Measurements from ENCODE around the gene KCNQ2. TPM values are rescaled to one million over a fixed set of nuclear protein-coding genes. Genes with fewer than 3 reads are reported as not detected.

Gene KCNQ2
- total RNA-seq, 2 donors from 2014 or later, result not detected

GRCh38 chr20:63503524-63503923 lies 31.1 kb upstream of the KCNQ2 start:
- Histone ChIP-seq H3K27me3 (peaks cover 0 to 4% of the 10 kb centered on the region in 2 donors), H3K27ac (no peak overlapping the region), H3K4me1 (peaks cover 0 to 33% of the 10 kb centered on the region in 2 donors), H3K9me3 (peaks cover 0 to 13% of the 10 kb centered on the region in 2 donors), H3K4me3 (no peak overlapping the region), H3K36me3 (no peaks in the 10 kb centered on the region)
- no peak for DNase-seq (ENCODE audit: low spot score)
- TF ChIP-seq CTCF (IDR thresholded peaks at IDR 0.05), result no peak

- DNase-seq (ENCODE audit: low spot score), result no peak
- Histone ChIP-seq H3K9me3 (peaks cover 0 to 13% of the 10 kb centered on the region in 2 donors), H3K36me3 (no peaks in the 10 kb centered on the region), H3K4me1 (peaks cover 0 to 41% of the 10 kb centered on the region in 2 donors), H3K27ac (peak overlapping the region; percentile 92 to 97), H3K4me3 (no peak overlapping the region), H3K27me3 (peaks cover 0 to 12% of the 10 kb centered on the region in 2 donors)
- TF ChIP-seq CTCF (IDR thresholded peaks at IDR 0.05), result no peak
These were observed 30.3 kb upstream of the KCNQ2 start for GRCh38 chr20:63502671-63503172.

GRCh38 chr20:63501818-63502670 lies 29.6 kb upstream of the KCNQ2 start:
- Histone ChIP-seq H3K27ac (peak overlapping the region; percentile 92 to 97), H3K9me3 (peaks cover 0 to 13% of the 10 kb centered on the region in 2 donors), H3K4me3 (peak overlapping the region in 1 of 2 donors; percentile 7)

DNA sequence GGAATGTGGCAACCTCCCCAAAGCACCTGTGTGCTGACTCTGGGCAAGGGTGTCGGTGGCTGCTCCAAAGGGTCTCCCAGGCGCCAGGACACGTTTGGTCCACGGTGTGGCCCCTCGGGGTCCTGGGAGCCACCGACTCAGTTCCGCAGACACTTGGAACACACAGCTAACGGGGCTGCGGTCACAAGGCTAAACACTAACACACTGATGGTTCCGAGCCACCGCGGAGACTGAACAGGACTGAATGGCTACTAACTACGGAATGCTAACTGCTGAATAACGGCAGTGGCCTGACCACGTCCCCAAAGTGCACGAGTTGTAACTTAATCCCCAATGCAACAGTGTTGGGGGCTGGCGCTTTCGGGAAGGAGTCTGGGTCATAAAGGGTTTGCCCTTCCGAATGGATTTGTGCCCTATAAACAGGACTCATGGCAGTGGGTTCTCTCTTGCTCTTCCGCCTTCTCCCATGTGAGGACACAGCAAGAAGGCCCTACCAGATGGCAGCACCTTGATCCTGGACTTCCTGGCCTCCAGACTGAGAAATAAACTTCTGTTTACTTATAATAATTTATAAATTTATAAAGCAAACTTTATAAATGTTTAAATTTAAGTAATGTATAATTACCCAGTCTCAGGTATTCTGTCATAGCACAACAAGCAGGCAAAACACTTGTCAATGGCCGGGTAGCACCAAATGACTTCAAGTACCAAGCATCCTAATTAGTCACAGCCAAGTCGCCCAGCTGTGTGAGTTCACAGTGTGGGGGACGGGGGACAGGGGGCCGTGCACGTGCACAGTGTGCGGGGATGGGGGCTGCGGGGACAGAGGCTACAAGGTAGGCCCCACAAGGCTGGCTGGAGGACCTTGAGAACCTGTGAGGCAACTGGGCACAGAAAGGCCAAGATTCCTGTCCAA lies 28.7 kb upstream of the KCNQ2 start:
- Histone ChIP-seq H3K27me3 (peaks cover 0 to 13% of the 10 kb centered on the region in 2 donors), H3K9me3 (peaks cover 0 to 13% of the 10 kb centered on the region in 2 donors), H3K4me3 (peak overlapping the region in 1 of 2 donors; percentile 7), H3K36me3 (no peaks in the 10 kb centered on the region), H3K27ac (peak overlapping the region; percentile 92 to 97), H3K4me1 (peaks cover 0 to 55% of the 10 kb centered on the region in 2 donors)
- no peak for DNase-seq (ENCODE audit: low spot score)
- TF ChIP-seq CTCF (IDR thresholded peaks at IDR 0.05), result no peak

More at GRCh38 chr20:63501818-63502670, 29.6 kb upstream of the KCNQ2 start:
- H3K36me3 ChIP-seq, result no peaks in the 10 kb centered on the region
- no peak for TF ChIP-seq CTCF (IDR thresholded peaks at IDR 0.05)
- peaks cover 0 to 48% of the 10 kb centered on the region in 2 donors for H3K4me1 ChIP-seq
- no peak for DNase-seq (ENCODE audit: low spot score)
- peaks cover 0 to 13% of the 10 kb centered on the region in 2 donors for H3K27me3 ChIP-seq

DNA sequence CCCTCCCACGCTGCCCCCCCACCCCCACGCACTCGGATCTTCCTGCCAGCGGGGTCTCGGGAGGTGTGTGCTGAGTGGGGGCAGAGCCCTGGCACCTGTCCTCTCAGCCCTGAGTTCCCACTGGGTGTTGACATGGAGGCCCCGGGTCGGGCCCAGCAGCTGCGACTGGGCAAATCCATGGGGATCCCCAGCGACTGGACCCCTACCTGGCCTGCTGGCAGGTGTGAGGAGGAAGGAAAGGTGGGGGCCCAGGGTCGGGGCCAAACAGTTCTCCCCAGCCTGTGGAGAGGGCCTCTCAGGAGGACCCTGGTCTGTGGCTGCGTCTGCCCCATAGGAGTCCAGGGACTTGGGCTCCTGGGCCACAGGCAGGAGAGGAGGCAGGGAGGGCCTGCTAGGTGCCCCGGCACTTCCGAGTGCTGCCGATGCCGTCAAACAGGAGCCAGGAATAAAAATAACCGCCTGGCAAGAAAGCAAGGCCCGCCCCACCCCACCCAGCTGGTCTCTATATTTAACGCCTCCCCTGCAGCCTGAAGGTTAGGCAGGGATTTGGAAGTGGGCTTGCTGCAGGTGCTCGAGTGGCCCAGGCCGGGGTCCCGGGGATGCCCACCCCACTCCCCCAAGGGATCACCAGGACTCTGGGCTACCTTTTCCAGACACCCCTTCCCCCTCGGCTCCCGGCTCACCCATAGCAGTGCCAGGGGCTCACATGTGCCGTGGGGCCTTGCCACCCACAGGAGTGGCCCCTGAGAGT lies 27.9 kb upstream of the KCNQ2 start:
- Histone ChIP-seq H3K36me3 (peaks cover 6% of the 10 kb centered on the region), H3K27me3 (peaks cover 0 to 13% of the 10 kb centered on the region in 2 donors), H3K27ac (peak overlapping the region; percentile 92 to 97), H3K4me3 (no peak overlapping the region), H3K4me1 (peaks cover 0 to 63% of the 10 kb centered on the region in 2 donors), H3K9me3 (peaks cover 0 to 9% of the 10 kb centered on the region in 2 donors)
- DNase-seq (ENCODE audit: low spot score), result no peak
- no peak for TF ChIP-seq CTCF (IDR thresholded peaks at IDR 0.05)

Measured in right atrium auricular region (tissue), 2 donors.